Endothelial cell of umbilical vein (primary cell): ENCODE measurements around the gene CNTRL. TPM values are rescaled to one million over a fixed set of nuclear protein-coding genes. Genes with fewer than 3 reads are reported as not detected.

Source experiments
- BruUV-seq: library from RNA; stranded (reverse); fragments of 400-500 nt; replicated peaks from 2 replicates; lab custom pipeline; 2021; lab: Mats Ljungman, UMichigan
- CTCF ChIA-PET: fragments of 300-600, 350-600 bp; sonication (Branson Sonifier 250); formaldehyde crosslinking; loops from one replicate; lab custom pipeline; 2021; ENCODE audit warnings: antibody characterized with exemption, inconsistent platforms; lab: Charles Lee
- POLR2A ChIA-PET: fragments of 300-600, 350-600 bp; sonication (Branson Sonifier 250); formaldehyde crosslinking; loops from one replicate; lab custom pipeline; 2021; ENCODE audit warnings: antibody characterized with exemption, inconsistent platforms; lab: Charles Lee
- DNase-seq: peaks from one replicate; pipeline ENCODE4 v3.0.0-alpha.2; 2011; ENCODE audit warnings: low read depth, low spot score
- FAIRE-seq: peaks from 2 replicates; lab custom pipeline; 2011; peaks lifted over from hg19 to GRCh38; lab: Jason Lieb, UNC
- H2AFZ ChIP-seq: 2 replicates; pipeline ENCODE4 v1.6.0; 2012; ENCODE audit warnings: low read depth, low read length, control low read depth, inconsistent platforms
- H3K27ac ChIP-seq: 2 replicates; pipeline ENCODE4 v1.5.1; 2011; ENCODE audit warnings: low read depth, mild to moderate bottlenecking, control low read depth, low read length, moderate library complexity; ENCODE audit not compliant: insufficient read depth
- H3K27me3 ChIP-seq, 2 experiments: 2 replicates each; pipeline versions ENCODE4 v1.6.0 to v1.6.1; 2011; ENCODE audit warnings: low read length in 2 of 2, mixed read lengths in 1 of 2; ENCODE audit not compliant: control insufficient read depth in 2 of 2, insufficient read depth in 2 of 2
- H3K36me3 ChIP-seq, 2 experiments: 2 replicates in 1 of 2; 3 replicates in 1 of 2; pipeline ENCODE4 v1.5.1; 2011; ENCODE audit warnings: low read length in 2 of 2, mild to moderate bottlenecking in 1 of 2, moderate library complexity in 1 of 2; ENCODE audit not compliant: control insufficient read depth in 2 of 2, insufficient read depth in 2 of 2; ENCODE audit errors: extremely low read depth in 1 of 2
- H3K4me1 ChIP-seq: 3 replicates; pipeline ENCODE4 v1.5.1; 2011; ENCODE audit warnings: mild to moderate bottlenecking, low read length; ENCODE audit not compliant: control insufficient read depth, insufficient read depth; ENCODE audit errors: extremely low read depth
- H3K4me2 ChIP-seq: 2 replicates; pipeline ENCODE4 v1.6.1; 2011; ENCODE audit warnings: low read length, control low read depth, mixed read lengths; ENCODE audit not compliant: insufficient read depth
- H3K4me3 ChIP-seq, 3 experiments: fragments of 200-600 bp in 1 of 3; sonication (generic), shearing (Covaris generic) in 1 of 3; replicated peaks in 1 of 3; 2 replicates each; pipeline ENCODE4 v1.5.1; 2011 to 2016; ENCODE audit warnings: control low read depth in 3 of 3, low read length in 3 of 3, mild to moderate bottlenecking in 2 of 3, inconsistent platforms in 1 of 3, low read depth in 1 of 3, moderate library complexity in 1 of 3; ENCODE audit not compliant: insufficient read depth in 1 of 3
- H3K79me2 ChIP-seq: 2 replicates; pipeline ENCODE4 v1.6.0; 2012; ENCODE audit warnings: low read length, inconsistent platforms; ENCODE audit not compliant: control insufficient read depth, insufficient read depth
- H3K9ac ChIP-seq: replicated peaks from 2 replicates; pipeline ENCODE3; 2011; ENCODE audit warnings: low read length, control low read depth; ENCODE audit not compliant: insufficient read depth; ENCODE audit errors: extremely low read depth
- H3K9me1 ChIP-seq: replicated peaks from 3 replicates; pipeline ENCODE4 v1.6.0; 2011; ENCODE audit warnings: mild to moderate bottlenecking, low read length; ENCODE audit not compliant: control insufficient read depth, insufficient read depth; ENCODE audit errors: extremely low read depth
- H3K9me3 ChIP-seq: replicated peaks from 2 replicates; pipeline ENCODE4 v1.5.1; 2012; ENCODE audit warnings: low read length, inconsistent platforms; ENCODE audit not compliant: control insufficient read depth, insufficient read depth
- H4K20me1 ChIP-seq: replicated peaks from 2 replicates; pipeline ENCODE3; 2011; ENCODE audit warnings: mild to moderate bottlenecking, low read length; ENCODE audit not compliant: control insufficient read depth, insufficient read depth; ENCODE audit errors: extremely low read depth
- EZH2 ChIP-seq: IDR thresholded peaks from 2 replicates; pipeline ENCODE4 v1.6.1; 2012; ENCODE audit warnings: borderline replicate concordance, low read depth, mild to moderate bottlenecking, moderate library complexity, low read length, inconsistent platforms; ENCODE audit not compliant: severe bottlenecking
- FOS ChIP-seq: IDR thresholded peaks from 2 replicates; pipeline ENCODE4 v1.6.1; 2011; ENCODE audit warnings: mild to moderate bottlenecking, low read length, moderate library complexity, borderline replicate concordance; ENCODE audit not compliant: insufficient read depth
- GATA2 ChIP-seq: IDR thresholded peaks from 2 replicates; pipeline ENCODE4 v1.7.0; 2011; ENCODE audit warnings: low read depth, mild to moderate bottlenecking, moderate library complexity, mixed read lengths, low read length; ENCODE audit not compliant: insufficient read length, insufficient read depth
- JUN ChIP-seq: IDR thresholded peaks from 2 replicates; pipeline ENCODE4 v1.6.1; 2011; ENCODE audit warnings: borderline replicate concordance, low read depth; ENCODE audit not compliant: insufficient read length, insufficient read depth
- MYC ChIP-seq: IDR thresholded peaks from one replicate; pipeline ENCODE4 v1.6.1; 2011; ENCODE audit warnings: mild to moderate bottlenecking, low read depth, low read length
- POLR2A ChIP-seq: IDR thresholded peaks from 2 replicates; pipeline ENCODE4 v1.6.1; 2012; ENCODE audit warnings: low read depth, mild to moderate bottlenecking, control low read depth, low read length
- POLR2AphosphoS5 ChIP-seq: IDR thresholded peaks from 2 replicates; pipeline ENCODE4 v1.6.1; 2012; ENCODE audit warnings: low read depth, mild to moderate bottlenecking, control low read depth, low read length, moderate library complexity; ENCODE audit not compliant: insufficient read depth
- dilution Hi-C: fragments of 300-500 bp; cut with MboI; formaldehyde crosslinking; loops from one replicate; pipeline ENCODE4 v1.15.0; 2019; ENCODE audit warnings: low sequenced_read_pairs; ENCODE audit not compliant: extremely low pct_ligation_motif_present
- intact Hi-C: fragments of 100-400 bp; cut with micrococcal nuclease; formaldehyde crosslinking; loops from one replicate; pipeline ENCODE4 v1.10.0; 2022
- polyA plus RNA-seq, 4 experiments: library from polyadenylated mRNA; depleted of rRNA in 3 of 4; stranded (reverse) in 3 of 4; unstranded in 1 of 4; fragments of >200 nt; gene quantifications; 2 replicates each; pipeline versions ENCODE4 v1.2.1 to v1.2.3, GENCODE V29; 2011 to 2012; ENCODE audit warnings: missing spikeins in 1 of 4
- total RNA-seq: library from RNA; stranded (reverse); gene quantifications from 2 replicates; pipeline ENCODE4 v1.2.3, GENCODE V29; 2021
- TF ChIP-seq, protein P1 (sequence below): IDR thresholded peaks from 2 replicates; pipeline ENCODE4 v1.6.1; 2011; ENCODE audit not compliant: insufficient read depth, insufficient read length
- TF ChIP-seq, protein P2 (sequence below), 2 donors: IDR thresholded peaks; 1 replicate in 1 of 2; 2 replicates in 1 of 2; pipeline ENCODE4 v1.5.1; 2011; ENCODE audit warnings: low read length in 2 of 2, mild to moderate bottlenecking in 2 of 2, moderate library complexity in 2 of 2, control low read depth in 1 of 2, inconsistent platforms in 1 of 2, low read depth in 1 of 2; ENCODE audit not compliant: insufficient read depth in 1 of 2; ENCODE audit errors: extremely low read depth in 1 of 2

The CNTRL gene
- total and polyA plus RNA-seq, 2 donors (not counting 3 experiments of a cell fraction or from before 2014, with no cell fraction given): 6.1 to 21.8 TPM

- H3K36me3 ChIP-seq: peaks cover 6 to 19% of the 10 kb centered on the region in 2 experiments
- H3K4me3 ChIP-seq: no peak overlapping the region
- H3K4me1 ChIP-seq: no peaks in the 10 kb centered on the region
- no TSS peak for BruUV-seq
- FAIRE-seq: no peak
- TF ChIP-seq, protein P1, sequence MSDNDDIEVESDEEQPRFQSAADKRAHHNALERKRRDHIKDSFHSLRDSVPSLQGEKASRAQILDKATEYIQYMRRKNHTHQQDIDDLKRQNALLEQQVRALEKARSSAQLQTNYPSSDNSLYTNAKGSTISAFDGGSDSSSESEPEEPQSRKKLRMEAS: no peak
- TF ChIP-seq MYC (no peak), POLR2A (no peak)
- H3K9me1 ChIP-seq: no peaks in the 10 kb centered on the region
- peaks cover 42% of the 10 kb centered on the region for H3K79me2 ChIP-seq
- intact Hi-C loops (no loop called here), dilution Hi-C loops (no loop called here)
- no peak overlapping the region for H3K4me2 ChIP-seq
- no peak overlapping the region for H3K9ac ChIP-seq
- ChIA-PET POLR2A (no interaction called here), CTCF (interaction anchor here (1.5 to 2.7 kb wide), 2 partner anchors 10 to 13 kb away, joined by 5 to 8 read pairs; no protein-coding TSS in a partner anchor)
- H3K27me3 ChIP-seq: no peaks in the 10 kb centered on the region
- no peak overlapping the region for H2AFZ ChIP-seq
- no peak for DNase-seq
- H4K20me1 ChIP-seq: peaks cover 4% of the 10 kb centered on the region
- H3K9me3 ChIP-seq: no peaks in the 10 kb centered on the region
- no peak overlapping the region for H3K27ac ChIP-seq
Measured at GRCh38 chr9:121182101-121182836, 107.5 kb downstream of the CNTRL start.

GRCh38 chr9:121182989-121183388 lies 108.2 kb downstream of the CNTRL start:
- intact Hi-C loops (no loop called here), dilution Hi-C loops (no loop called here)
- DNase-seq (no peak), FAIRE-seq (no peak)
- H3K4me3 ChIP-seq: no peak overlapping the region
- H3K27ac ChIP-seq: no peak overlapping the region
- H3K9me3 ChIP-seq: no peaks in the 10 kb centered on the region
- BruUV-seq: no TSS peak
- ChIA-PET CTCF (interaction anchor here (1.5 kb wide), 1 partner anchor 13 kb away, joined by 5 read pairs; no protein-coding TSS in a partner anchor), POLR2A (no interaction called here)
- H3K27me3 ChIP-seq: no peaks in the 10 kb centered on the region
- no peak overlapping the region for H2AFZ ChIP-seq
- no peak overlapping the region for H3K4me2 ChIP-seq
- peaks cover 49% of the 10 kb centered on the region for H3K79me2 ChIP-seq
- H4K20me1 ChIP-seq: peaks cover 4% of the 10 kb centered on the region
- TF ChIP-seq FOS: no peak
- no peak for TF ChIP-seq EZH2
- TF ChIP-seq, protein P2, sequence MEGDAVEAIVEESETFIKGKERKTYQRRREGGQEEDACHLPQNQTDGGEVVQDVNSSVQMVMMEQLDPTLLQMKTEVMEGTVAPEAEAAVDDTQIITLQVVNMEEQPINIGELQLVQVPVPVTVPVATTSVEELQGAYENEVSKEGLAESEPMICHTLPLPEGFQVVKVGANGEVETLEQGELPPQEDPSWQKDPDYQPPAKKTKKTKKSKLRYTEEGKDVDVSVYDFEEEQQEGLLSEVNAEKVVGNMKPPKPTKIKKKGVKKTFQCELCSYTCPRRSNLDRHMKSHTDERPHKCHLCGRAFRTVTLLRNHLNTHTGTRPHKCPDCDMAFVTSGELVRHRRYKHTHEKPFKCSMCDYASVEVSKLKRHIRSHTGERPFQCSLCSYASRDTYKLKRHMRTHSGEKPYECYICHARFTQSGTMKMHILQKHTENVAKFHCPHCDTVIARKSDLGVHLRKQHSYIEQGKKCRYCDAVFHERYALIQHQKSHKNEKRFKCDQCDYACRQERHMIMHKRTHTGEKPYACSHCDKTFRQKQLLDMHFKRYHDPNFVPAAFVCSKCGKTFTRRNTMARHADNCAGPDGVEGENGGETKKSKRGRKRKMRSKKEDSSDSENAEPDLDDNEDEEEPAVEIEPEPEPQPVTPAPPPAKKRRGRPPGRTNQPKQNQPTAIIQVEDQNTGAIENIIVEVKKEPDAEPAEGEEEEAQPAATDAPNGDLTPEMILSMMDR (IDR thresholded peaks at IDR 0.05; ENCODE audit: extremely low read depth in 1 of 2, insufficient read depth in 1 of 2, low read depth in 1 of 2, low read length in 2 of 2): no peak
- TF ChIP-seq MYC: no peak
- no peak for TF ChIP-seq POLR2A
- TF ChIP-seq GATA2: no peak
- TF ChIP-seq POLR2AphosphoS5: no peak
- TF ChIP-seq, protein P1: no peak
- TF ChIP-seq JUN: no peak
- peaks cover 6 to 19% of the 10 kb centered on the region in 2 experiments for H3K36me3 ChIP-seq
- no peak overlapping the region for H3K9ac ChIP-seq
- no peaks in the 10 kb centered on the region for H3K4me1 ChIP-seq
- H3K9me1 ChIP-seq: no peaks in the 10 kb centered on the region
